Thoracic aorta endothelial cell (primary cell): ENCODE measurements around the gene SERPING1. TPM values are rescaled to one million over a fixed set of nuclear protein-coding genes. Genes with fewer than 3 reads are reported as not detected.
A peak's percentile ranks its signal among the peaks of the same experiment; 100 is the strongest.

Source experiments
- small RNA-seq: library from RNA; depleted of rRNA; stranded (forward); fragments of <200 nt; gene quantifications from one replicate; pipeline ENCODE3, GENCODE V24; 2012
- total RNA-seq: library from RNA; depleted of rRNA; stranded (reverse); fragments of >200 nt; gene quantifications from 2 replicates; pipeline ENCODE4 v1.2.3, GENCODE V29; 2012

The SERPING1 gene
- 0.14 TPM in 1 of 2 replicates, not detected in the other for total RNA-seq

GRCh38 chr11:57597461-57597915 is at the start of gene SERPING1:
SERPING1 (plus strand) TSS chr11:57597685; CDS start chr11:57598271, 586 bp downstream.

GRCh38 chr11:57567515-57568329 is 29.8 kb upstream of the SERPING1 start, which contains the start of gene UBE2L6:
UBE2L6 (minus strand) TSS chr11:57567672; CDS start chr11:57567611, 61 bp downstream.

GRCh38 chr11:57649826-57650738 is 52.6 kb downstream of the SERPING1 start, which contains the start of gene YPEL4:
YPEL4 (minus strand) TSS chr11:57649912; CDS start chr11:57647107, 2,805 bp downstream.

GRCh38 chr11:57657194-57658022 is 59.9 kb downstream of the SERPING1 start, which contains the start of gene CLP1:
CLP1 (plus strand) TSS chr11:57657762; CDS start chr11:57659477, 1,715 bp downstream.

Small RNAs within 50 kb of the gene (small RNA-seq; reads per million reads assigned to genes)
- 1,447 reads per million, percentile 100 among the genes with 10 or more reads in this experiment for gene MIR130A

Other genes with a start within 250 kb of the SERPING1 start
- not detected in 2 replicates for gene PRG3, start 216.5 kb upstream of the SERPING1 start, total RNA-seq
- gene PRG2, start 207.0 kb upstream of the SERPING1 start, total RNA-seq, result 0.07 and 0.13 TPM in 2 replicates
- gene SLC43A3, start 170.6 kb upstream of the SERPING1 start, total RNA-seq, result 120 and 156 TPM in 2 replicates
- 0.22 and 0.27 TPM in 2 replicates for gene RTN4RL2, start 137.2 kb upstream of the SERPING1 start, total RNA-seq
- gene SLC43A1, start 82.0 kb upstream of the SERPING1 start, total RNA-seq, result 10.4 and 15.4 TPM in 2 replicates
- gene TIMM10, start 66.9 kb upstream of the SERPING1 start, total RNA-seq, result 48.7 and 66.3 TPM in 2 replicates
- not detected in 2 replicates for gene SMTNL1, start 60.1 kb upstream of the SERPING1 start, total RNA-seq
- 15.6 and 18.7 TPM in 2 replicates for gene UBE2L6, start 30.0 kb upstream of the SERPING1 start, total RNA-seq
- under 0.01 and 0.07 TPM in 2 replicates for gene YPEL4, start 52.2 kb downstream of the SERPING1 start, total RNA-seq
- gene CLP1, start 60.1 kb downstream of the SERPING1 start, total RNA-seq, result 20.5 and 21.8 TPM in 2 replicates
- gene ZDHHC5, start 70.4 kb downstream of the SERPING1 start, total RNA-seq, result 54.8 and 62.4 TPM in 2 replicates
- gene MED19, start 114.5 kb downstream of the SERPING1 start, total RNA-seq, result 19.0 and 22.3 TPM in 2 replicates
- gene TMX2, start 114.9 kb downstream of the SERPING1 start, total RNA-seq, result 71.3 and 75.1 TPM in 2 replicates
- gene SELENOH, start 143.8 kb downstream of the SERPING1 start, total RNA-seq, result 83.4 and 86.7 TPM in 2 replicates
- not detected in 2 replicates for gene BTBD18, start 154.1 kb downstream of the SERPING1 start, total RNA-seq
- gene CTNND1, start 164.1 kb downstream of the SERPING1 start, total RNA-seq, result 262 and 292 TPM in 2 replicates